ENCODE results near the gene SPAG4. TPM values are rescaled to one million over a fixed set of nuclear protein-coding genes. Genes with fewer than 3 reads are reported as not detected.

Gene SPAG4
- total RNA-seq, 1 donor from 2014 or later, result 3.3 TPM

GRCh38 chr20:35595456-35595855 lies 20.2 kb upstream of the SPAG4 start:
- H3K4me1 Mint-ChIP-seq, result peaks cover 6% of the 10 kb centered on the region

GRCh38 chr20:35595901-35596300 lies 19.7 kb upstream of the SPAG4 start:
- Histone ChIP-seq H3K27me3 (peaks cover 23% of the 10 kb centered on the region), H3K36me3 (no peaks in the 10 kb centered on the region), H3K4me2 (no peak overlapping the region), H3K9me3 (ENCODE audit: low read depth) (no peaks in the 10 kb centered on the region), H3K4me1 (peaks cover 7% of the 10 kb centered on the region), H3K4me3 (no peak overlapping the region), H3F3A (ENCODE audit: low read depth) (no peaks in the 10 kb centered on the region), H4K20me1 (ENCODE audit: low read depth) (no peaks in the 10 kb centered on the region), H3K9ac (no peak overlapping the region), H3K79me2 (ENCODE audit: low read depth) (no peaks in the 10 kb centered on the region), H3K27ac (no peak overlapping the region), H2AFZ (replicated peaks) (no peak overlapping the region)
- Mint-ChIP-seq H3K4me1 (peaks cover 6% of the 10 kb centered on the region), H3K27ac (no peak overlapping the region), H3K27me3 (ENCODE audit: insufficient read depth, low read depth) (peaks cover 13% of the 10 kb centered on the region), H3K4me3 (no peak overlapping the region), H3K36me3 (no peaks in the 10 kb centered on the region), H3K9me3 (no peaks in the 10 kb centered on the region)
- DNase-seq (ENCODE audit: low spot score), result no peak
- no peak for TF ChIP-seq CTCF (IDR thresholded peaks at IDR 0.05)
- no peak for TF ChIP-seq EZH2phosphoT487 (IDR thresholded peaks at IDR 0.05)
- no peak for TF ChIP-seq EZH2 (IDR thresholded peaks at IDR 0.05)

More at GRCh38 chr20:35595456-35595855, 20.2 kb upstream of the SPAG4 start:
- Histone ChIP-seq H3K79me2 (ENCODE audit: low read depth) (no peaks in the 10 kb centered on the region), H3K4me3 (no peak overlapping the region), H3K36me3 (no peaks in the 10 kb centered on the region), H3K27ac (no peak overlapping the region), H3K4me2 (no peak overlapping the region), H3F3A (ENCODE audit: low read depth) (no peaks in the 10 kb centered on the region), H3K9ac (no peak overlapping the region), H3K4me1 (peaks cover 3% of the 10 kb centered on the region), H2AFZ (replicated peaks) (no peak overlapping the region), H3K27me3 (peaks cover 18% of the 10 kb centered on the region), H4K20me1 (ENCODE audit: low read depth) (no peaks in the 10 kb centered on the region), H3K9me3 (ENCODE audit: low read depth) (no peaks in the 10 kb centered on the region)
- peaks cover 13% of the 10 kb centered on the region for H3K27me3 Mint-ChIP-seq (ENCODE audit: insufficient read depth, low read depth)
- DNase-seq (ENCODE audit: low spot score), result no peak
- H3K9me3 Mint-ChIP-seq, result no peaks in the 10 kb centered on the region
- TF ChIP-seq EZH2 (IDR thresholded peaks at IDR 0.05), result no peak
- TF ChIP-seq EZH2phosphoT487 (IDR thresholded peaks at IDR 0.05), result no peak
- no peak for TF ChIP-seq CTCF (IDR thresholded peaks at IDR 0.05)
- H3K36me3 Mint-ChIP-seq, result no peaks in the 10 kb centered on the region
- no peak overlapping the region for H3K4me3 Mint-ChIP-seq
- H3K27ac Mint-ChIP-seq, result no peak overlapping the region

- Histone ChIP-seq H3F3A (ENCODE audit: low read depth) (no peaks in the 10 kb centered on the region), H3K9ac (no peak overlapping the region), H3K4me3 (no peak overlapping the region), H3K79me2 (ENCODE audit: low read depth) (no peaks in the 10 kb centered on the region), H3K27ac (no peak overlapping the region), H4K20me1 (ENCODE audit: low read depth) (peaks cover 3% of the 10 kb centered on the region), H3K27me3 (peaks cover 35% of the 10 kb centered on the region), H2AFZ (replicated peaks) (no peak overlapping the region), H3K36me3 (no peaks in the 10 kb centered on the region), H3K9me3 (ENCODE audit: low read depth) (no peaks in the 10 kb centered on the region), H3K4me2 (no peak overlapping the region), H3K4me1 (peaks cover 7% of the 10 kb centered on the region)
- H3K27me3 Mint-ChIP-seq (ENCODE audit: insufficient read depth, low read depth), result peaks cover 18% of the 10 kb centered on the region
- no peak overlapping the region for H3K4me3 Mint-ChIP-seq
- H3K4me1 Mint-ChIP-seq, result peaks cover 11% of the 10 kb centered on the region
- H3K36me3 Mint-ChIP-seq, result no peaks in the 10 kb centered on the region
- no peak for TF ChIP-seq EZH2 (IDR thresholded peaks at IDR 0.05)
- no peak for TF ChIP-seq EZH2phosphoT487 (IDR thresholded peaks at IDR 0.05)
- no peak for TF ChIP-seq CTCF (IDR thresholded peaks at IDR 0.05)
- H3K27ac Mint-ChIP-seq, result no peak overlapping the region
- DNase-seq (ENCODE audit: low spot score), result no peak
- H3K9me3 Mint-ChIP-seq, result no peaks in the 10 kb centered on the region
These were observed 18.4 kb upstream of the SPAG4 start for GRCh38 chr20:35597186-35597585.
